ENCODE results near the gene ZNF454. TPM values are rescaled to one million over a fixed set of nuclear protein-coding genes. Genes with fewer than 3 reads are reported as not detected.

The ZNF454 gene
- total RNA-seq, 1 experiment from 2014 or later: 4.3 TPM

- TF ChIP-seq, protein P1, sequence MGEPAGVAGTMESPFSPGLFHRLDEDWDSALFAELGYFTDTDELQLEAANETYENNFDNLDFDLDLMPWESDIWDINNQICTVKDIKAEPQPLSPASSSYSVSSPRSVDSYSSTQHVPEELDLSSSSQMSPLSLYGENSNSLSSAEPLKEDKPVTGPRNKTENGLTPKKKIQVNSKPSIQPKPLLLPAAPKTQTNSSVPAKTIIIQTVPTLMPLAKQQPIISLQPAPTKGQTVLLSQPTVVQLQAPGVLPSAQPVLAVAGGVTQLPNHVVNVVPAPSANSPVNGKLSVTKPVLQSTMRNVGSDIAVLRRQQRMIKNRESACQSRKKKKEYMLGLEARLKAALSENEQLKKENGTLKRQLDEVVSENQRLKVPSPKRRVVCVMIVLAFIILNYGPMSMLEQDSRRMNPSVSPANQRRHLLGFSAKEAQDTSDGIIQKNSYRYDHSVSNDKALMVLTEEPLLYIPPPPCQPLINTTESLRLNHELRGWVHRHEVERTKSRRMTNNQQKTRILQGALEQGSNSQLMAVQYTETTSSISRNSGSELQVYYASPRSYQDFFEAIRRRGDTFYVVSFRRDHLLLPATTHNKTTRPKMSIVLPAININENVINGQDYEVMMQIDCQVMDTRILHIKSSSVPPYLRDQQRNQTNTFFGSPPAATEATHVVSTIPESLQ (CRISPR knock-in tag; IDR thresholded peaks at IDR 0.05): no peak
- TF ChIP-seq, protein P2, sequence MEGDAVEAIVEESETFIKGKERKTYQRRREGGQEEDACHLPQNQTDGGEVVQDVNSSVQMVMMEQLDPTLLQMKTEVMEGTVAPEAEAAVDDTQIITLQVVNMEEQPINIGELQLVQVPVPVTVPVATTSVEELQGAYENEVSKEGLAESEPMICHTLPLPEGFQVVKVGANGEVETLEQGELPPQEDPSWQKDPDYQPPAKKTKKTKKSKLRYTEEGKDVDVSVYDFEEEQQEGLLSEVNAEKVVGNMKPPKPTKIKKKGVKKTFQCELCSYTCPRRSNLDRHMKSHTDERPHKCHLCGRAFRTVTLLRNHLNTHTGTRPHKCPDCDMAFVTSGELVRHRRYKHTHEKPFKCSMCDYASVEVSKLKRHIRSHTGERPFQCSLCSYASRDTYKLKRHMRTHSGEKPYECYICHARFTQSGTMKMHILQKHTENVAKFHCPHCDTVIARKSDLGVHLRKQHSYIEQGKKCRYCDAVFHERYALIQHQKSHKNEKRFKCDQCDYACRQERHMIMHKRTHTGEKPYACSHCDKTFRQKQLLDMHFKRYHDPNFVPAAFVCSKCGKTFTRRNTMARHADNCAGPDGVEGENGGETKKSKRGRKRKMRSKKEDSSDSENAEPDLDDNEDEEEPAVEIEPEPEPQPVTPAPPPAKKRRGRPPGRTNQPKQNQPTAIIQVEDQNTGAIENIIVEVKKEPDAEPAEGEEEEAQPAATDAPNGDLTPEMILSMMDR (IDR thresholded peaks at IDR 0.05): no peak
- TF ChIP-seq ZNF138 (CRISPR knock-in tag; conservative IDR thresholded peaks at IDR 0.05): no peak
- no peak for TF ChIP-seq NR3C1 (CRISPR knock-in tag; conservative IDR thresholded peaks at IDR 0.05; ENCODE audit: low read depth)
- TF ChIP-seq E2F5 (CRISPR knock-in tag; IDR thresholded peaks at IDR 0.05): no peak
Observed at GRCh38 chr5:178902849-178903248, 38.1 kb upstream of the ZNF454 start (continued).

DNA sequence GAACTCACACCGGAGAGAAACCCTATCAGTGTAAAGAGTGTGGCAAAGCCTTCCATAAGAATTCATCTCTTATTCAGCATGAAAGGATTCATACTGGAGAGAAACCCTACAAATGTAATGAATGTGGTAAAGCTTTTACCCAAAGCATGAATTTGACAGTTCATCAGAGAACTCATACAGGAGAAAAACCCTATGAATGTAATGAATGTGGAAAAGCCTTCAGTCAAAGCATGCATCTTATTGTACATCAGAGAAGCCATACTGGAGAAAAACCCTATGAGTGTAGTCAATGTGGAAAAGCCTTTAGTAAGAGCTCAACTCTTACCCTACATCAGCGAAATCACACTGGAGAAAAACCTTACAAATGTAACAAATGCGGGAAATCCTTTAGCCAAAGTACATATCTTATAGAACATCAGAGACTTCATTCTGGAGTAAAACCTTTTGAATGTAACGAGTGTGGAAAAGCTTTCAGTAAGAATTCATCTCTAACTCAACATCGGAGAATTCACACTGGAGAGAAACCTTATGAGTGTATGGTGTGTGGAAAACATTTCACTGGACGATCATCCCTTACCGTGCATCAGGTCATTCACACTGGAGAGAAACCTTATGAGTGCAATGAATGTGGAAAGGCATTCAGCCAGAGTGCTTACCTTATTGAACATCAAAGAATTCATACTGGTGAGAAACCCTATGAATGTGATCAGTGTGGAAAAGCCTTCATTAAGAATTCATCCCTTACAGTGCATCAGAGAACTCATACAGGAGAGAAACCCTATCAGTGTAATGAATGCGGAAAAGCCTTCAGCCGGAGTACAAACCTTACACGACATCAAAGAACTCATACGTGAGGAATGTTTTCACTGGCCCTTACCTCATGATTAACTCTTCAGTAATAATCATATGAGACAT lies 8.9 kb upstream of the ZNF454 start:
- ATAC-seq (no peak), DNase-seq (ENCODE audit: low spot score) (no peak)
- Mint-ChIP-seq H3K36me3 (peaks cover 90% of the 10 kb centered on the region), H3K27me3 (ENCODE audit: low read depth) (peaks cover 53% of the 10 kb centered on the region), H3K4me3 (no peak overlapping the region), H3K4me1 (no peaks in the 10 kb centered on the region), H3K9me3 (peaks cover 94% of the 10 kb centered on the region), H3K27ac (no peak overlapping the region)
- ChIA-PET CTCF (no interaction called here), POLR2A (no interaction called here)
- TF ChIP-seq, protein P2 (IDR thresholded peaks at IDR 0.05): no peak
- TF ChIP-seq ZNF512 (CRISPR knock-in tag; IDR thresholded peaks at IDR 0.05; ENCODE audit: borderline replicate concordance): no peak
- no peak for TF ChIP-seq CREM (CRISPR knock-in tag; IDR thresholded peaks at IDR 0.05)
- no peak for TF ChIP-seq ZNF396 (CRISPR knock-in tag; IDR thresholded peaks at IDR 0.05; ENCODE audit: borderline replicate concordance)
- no peak for TF ChIP-seq GTF2I (CRISPR knock-in tag; conservative IDR thresholded peaks at IDR 0.05)

GRCh38 chr5:178941361-178941760 lies 363 bp downstream of the ZNF454 start:
- Mint-ChIP-seq H3K27ac (no peak overlapping the region), H3K4me3 (peak overlapping the region; percentile 96), H3K9me3 (peaks cover 66% of the 10 kb centered on the region), H3K27me3 (ENCODE audit: low read depth) (peaks cover 38% of the 10 kb centered on the region), H3K36me3 (peaks cover 80% of the 10 kb centered on the region), H3K4me1 (peaks cover 10% of the 10 kb centered on the region)
- ChIA-PET CTCF (interaction anchor here (1.0 to 1.4 kb wide), 2 partner anchors 119 to 202 kb away, joined by 3 to 7 read pairs; partner anchors contain the start of gene ZNF354C), POLR2A (interaction anchor here (0.7 to 1.0 kb wide), 2 partner anchors 82 to 109 kb away, joined by 3 to 4 read pairs; partner anchors contain the start of gene ZNF354B)
- no peak for DNase-seq (ENCODE audit: low spot score)
- ATAC-seq: no peak
- TF ChIP-seq ZNF263 (CRISPR knock-in tag; IDR thresholded peaks at IDR 0.05; ENCODE audit: low read depth) (peak; percentile 58; the same call in 1 of the 2 replicates), JAZF1 (CRISPR knock-in tag; IDR thresholded peaks at IDR 0.05) (no peak), FOXP1 (CRISPR knock-in tag; IDR thresholded peaks at IDR 0.05; ENCODE audit: borderline replicate concordance) (no peak), GRHL2 (CRISPR knock-in tag; IDR thresholded peaks at IDR 0.05; ENCODE audit: insufficient replicate concordance, severe bottlenecking) (no peak), CREM (CRISPR knock-in tag; IDR thresholded peaks at IDR 0.05) (no peak), ATF1 (CRISPR knock-in tag; IDR thresholded peaks at IDR 0.05) (0 out of 2 replicates have a peak, but pooled peaks have one; percentile 48), NFYB (CRISPR knock-in tag; conservative IDR thresholded peaks at IDR 0.05; ENCODE audit: low read depth) (no peak), AFF4 (CRISPR knock-in tag; IDR thresholded peaks at IDR 0.05; ENCODE audit: borderline replicate concordance) (no peak; the same call in 1 of the 2 replicates), NR1H2 (CRISPR knock-in tag; IDR thresholded peaks at IDR 0.05) (no peak), SOX15 (CRISPR knock-in tag; IDR thresholded peaks at IDR 0.05) (no peak)
